SK-N-SH treated with all-trans-retinoic acid at 6 μM for 48 hours (cell line): ENCODE data around the gene IGFL3.

ENCODE experiments used
- ATAC-seq: fragments of 200-7000 bp; cut with Tn5 transposase; 3 replicates; pipeline ENCODE4 v1.9.1; 2020; ENCODE audit warnings: mild to moderate bottlenecking, moderate library complexity
- ARNTL ChIP-seq: fragments of 450-650 bp; formaldehyde crosslinking; IDR thresholded peaks from 2 replicates; pipeline ENCODE4 v1.5.0; 2020; ENCODE audit warnings: low read depth, mild to moderate bottlenecking, moderate library complexity, borderline replicate concordance
- BACH2 ChIP-seq: fragments of 250-450 bp; sonication (Bioruptor Pico); IDR thresholded peaks from 2 replicates; pipeline ENCODE4 v1.9.0; 2021; ENCODE audit warnings: mild to moderate bottlenecking, borderline replicate concordance
- CSDC2 ChIP-seq: fragments of 250-450 bp; sonication (Bioruptor Pico); IDR thresholded peaks from 2 replicates; pipeline ENCODE4 v1.5.0; 2020; ENCODE audit warnings: mild to moderate bottlenecking, moderate library complexity
- ESRRG ChIP-seq: fragments of 250-450 bp; sonication (Bioruptor Pico); IDR thresholded peaks from 2 replicates; pipeline ENCODE4 v1.6.1; 2021; ENCODE audit warnings: mild to moderate bottlenecking
- GLIS3 ChIP-seq: fragments of 250-450 bp; sonication (Bioruptor Pico); IDR thresholded peaks from 2 replicates; pipeline ENCODE4 v1.5.0; 2020; ENCODE audit warnings: mild to moderate bottlenecking, moderate library complexity
- ISL1 ChIP-seq: fragments of 250-450 bp; sonication (Bioruptor Pico); IDR thresholded peaks from 2 replicates; pipeline ENCODE4 v2.1.2; 2022; ENCODE audit warnings: mild to moderate bottlenecking, moderate library complexity
- OSR1 ChIP-seq: fragments of 250-450 bp; sonication (Bioruptor Pico); IDR thresholded peaks from 2 replicates; pipeline ENCODE4 v1.8.0; 2022; ENCODE audit warnings: moderate library complexity, mild to moderate bottlenecking, inconsistent platforms
- PPARA ChIP-seq: fragments of 250-450 bp; sonication (Bioruptor Pico); IDR thresholded peaks from 2 replicates; pipeline ENCODE4 v1.5.0; 2020; ENCODE audit warnings: mild to moderate bottlenecking, borderline replicate concordance
- RARB ChIP-seq: fragments of 250-450 bp; sonication (Bioruptor Pico); IDR thresholded peaks from 2 replicates; pipeline ENCODE4 v1.8.0; 2021; ENCODE audit warnings: mild to moderate bottlenecking, moderate library complexity
- SNAI2 ChIP-seq: fragments of 250-450 bp; sonication (Bioruptor Pico); IDR thresholded peaks from 2 replicates; pipeline ENCODE4 v1.5.0; 2020; ENCODE audit warnings: mild to moderate bottlenecking, moderate library complexity
- TCF4 ChIP-seq: fragments of 250-450 bp; sonication (Bioruptor Pico); IDR thresholded peaks from 2 replicates; pipeline ENCODE4 v1.8.0; 2021; ENCODE audit warnings: mild to moderate bottlenecking, moderate library complexity, borderline replicate concordance
- TOX ChIP-seq: fragments of 250-450 bp; sonication (Bioruptor Pico); IDR thresholded peaks from 2 replicates; pipeline ENCODE4 v1.8.0; 2021; ENCODE audit warnings: mild to moderate bottlenecking, moderate library complexity, borderline replicate concordance
- ZC3H10 ChIP-seq: fragments of 250-450 bp; sonication (Bioruptor Pico); IDR thresholded peaks from 2 replicates; pipeline ENCODE4 v1.5.1; 2021; ENCODE audit warnings: mild to moderate bottlenecking, moderate library complexity
- ZFP3 ChIP-seq: fragments of 250-450 bp; sonication (Bioruptor Pico); IDR thresholded peaks from 2 replicates; pipeline ENCODE4 v1.5.0; 2020; ENCODE audit warnings: mild to moderate bottlenecking, moderate library complexity
- ZFP30 ChIP-seq: fragments of 450-650 bp; formaldehyde crosslinking; IDR thresholded peaks from 2 replicates; pipeline ENCODE4 v1.5.0; 2022; ENCODE audit warnings: mild to moderate bottlenecking, moderate library complexity
- ZNF565 ChIP-seq: fragments of 450-650 bp; formaldehyde crosslinking; conservative IDR thresholded peaks from 2 replicates; pipeline ENCODE4 v1.5.0; 2020; ENCODE audit warnings: low read depth, mild to moderate bottlenecking, moderate library complexity
- ZNF70 ChIP-seq: fragments of 450-650 bp; formaldehyde crosslinking; IDR thresholded peaks from 2 replicates; pipeline ENCODE4 v1.5.0; 2020; ENCODE audit warnings: mild to moderate bottlenecking, moderate library complexity
- ZNF8 ChIP-seq: fragments of 450-650 bp; formaldehyde crosslinking; IDR thresholded peaks from 2 replicates; pipeline ENCODE4 v1.5.0; 2020; ENCODE audit warnings: mild to moderate bottlenecking, moderate library complexity
- TF ChIP-seq, protein P1 (sequence below): fragments of 250-450 bp; sonication (Bioruptor Pico); IDR thresholded peaks from 2 replicates; pipeline ENCODE4 v1.8.0; 2020; ENCODE audit warnings: mild to moderate bottlenecking, moderate library complexity, borderline replicate concordance
- TF ChIP-seq, protein P2 (sequence below): fragments of 250-450 bp; sonication (Bioruptor Pico); IDR thresholded peaks from 2 replicates; pipeline ENCODE4 v1.8.0; 2021; ENCODE audit warnings: low read depth, mild to moderate bottlenecking, moderate library complexity, borderline replicate concordance
- TF ChIP-seq, protein P3 (sequence below): fragments of 250-450 bp; sonication (Bioruptor Pico); IDR thresholded peaks from 2 replicates; pipeline ENCODE4 v1.5.1; 2020; ENCODE audit warnings: low read depth, mild to moderate bottlenecking, moderate library complexity
- TF ChIP-seq, protein P4 (sequence below): fragments of 250-450 bp; sonication (Bioruptor Pico); IDR thresholded peaks from 2 replicates; pipeline ENCODE4 v1.5.1; 2021; ENCODE audit warnings: mild to moderate bottlenecking, moderate library complexity
- TF ChIP-seq, protein P5 (sequence below): fragments of 250-450 bp; sonication (Bioruptor Pico); IDR thresholded peaks from 2 replicates; pipeline ENCODE4 v1.5.0; 2020; ENCODE audit warnings: mild to moderate bottlenecking, moderate library complexity

Gene IGFL3

DNA sequence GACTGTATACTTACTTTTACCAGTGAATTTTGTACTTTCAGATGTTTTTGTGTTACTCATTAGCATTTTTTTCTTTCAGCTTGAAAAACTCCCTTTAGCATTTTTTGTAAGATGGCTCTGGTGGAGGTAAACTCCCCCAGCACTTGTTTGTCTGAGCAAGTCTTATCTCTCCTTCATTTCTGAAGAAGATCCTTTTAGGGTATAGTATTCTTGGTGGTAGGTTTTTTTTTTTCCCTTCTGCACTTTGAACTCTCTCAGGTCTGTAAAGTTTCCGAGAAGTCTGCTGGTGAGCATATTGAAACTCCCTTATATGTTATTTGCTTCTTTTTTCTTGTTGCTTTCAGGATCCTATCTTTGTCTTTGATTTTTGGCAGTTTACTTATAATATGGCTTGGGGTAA is 35.1 kb downstream of the IGFL3 start:
- ATAC-seq, result no peak
- TF ChIP-seq, protein P1, sequence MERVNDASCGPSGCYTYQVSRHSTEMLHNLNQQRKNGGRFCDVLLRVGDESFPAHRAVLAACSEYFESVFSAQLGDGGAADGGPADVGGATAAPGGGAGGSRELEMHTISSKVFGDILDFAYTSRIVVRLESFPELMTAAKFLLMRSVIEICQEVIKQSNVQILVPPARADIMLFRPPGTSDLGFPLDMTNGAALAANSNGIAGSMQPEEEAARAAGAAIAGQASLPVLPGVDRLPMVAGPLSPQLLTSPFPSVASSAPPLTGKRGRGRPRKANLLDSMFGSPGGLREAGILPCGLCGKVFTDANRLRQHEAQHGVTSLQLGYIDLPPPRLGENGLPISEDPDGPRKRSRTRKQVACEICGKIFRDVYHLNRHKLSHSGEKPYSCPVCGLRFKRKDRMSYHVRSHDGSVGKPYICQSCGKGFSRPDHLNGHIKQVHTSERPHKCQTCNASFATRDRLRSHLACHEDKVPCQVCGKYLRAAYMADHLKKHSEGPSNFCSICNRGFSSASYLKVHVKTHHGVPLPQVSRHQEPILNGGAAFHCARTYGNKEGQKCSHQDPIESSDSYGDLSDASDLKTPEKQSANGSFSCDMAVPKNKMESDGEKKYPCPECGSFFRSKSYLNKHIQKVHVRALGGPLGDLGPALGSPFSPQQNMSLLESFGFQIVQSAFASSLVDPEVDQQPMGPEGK (CRISPR knock-in tag), result no peak
- TF ChIP-seq, protein P2, sequence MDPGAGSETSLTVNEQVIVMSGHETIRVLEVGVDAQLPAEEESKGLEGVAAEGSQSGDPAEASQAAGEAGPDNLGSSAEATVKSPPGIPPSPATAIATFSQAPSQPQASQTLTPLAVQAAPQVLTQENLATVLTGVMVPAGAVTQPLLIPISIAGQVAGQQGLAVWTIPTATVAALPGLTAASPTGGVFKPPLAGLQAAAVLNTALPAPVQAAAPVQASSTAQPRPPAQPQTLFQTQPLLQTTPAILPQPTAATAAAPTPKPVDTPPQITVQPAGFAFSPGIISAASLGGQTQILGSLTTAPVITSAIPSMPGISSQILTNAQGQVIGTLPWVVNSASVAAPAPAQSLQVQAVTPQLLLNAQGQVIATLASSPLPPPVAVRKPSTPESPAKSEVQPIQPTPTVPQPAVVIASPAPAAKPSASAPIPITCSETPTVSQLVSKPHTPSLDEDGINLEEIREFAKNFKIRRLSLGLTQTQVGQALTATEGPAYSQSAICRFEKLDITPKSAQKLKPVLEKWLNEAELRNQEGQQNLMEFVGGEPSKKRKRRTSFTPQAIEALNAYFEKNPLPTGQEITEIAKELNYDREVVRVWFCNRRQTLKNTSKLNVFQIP (CRISPR knock-in tag), result no peak
- TF ChIP-seq, protein P3, sequence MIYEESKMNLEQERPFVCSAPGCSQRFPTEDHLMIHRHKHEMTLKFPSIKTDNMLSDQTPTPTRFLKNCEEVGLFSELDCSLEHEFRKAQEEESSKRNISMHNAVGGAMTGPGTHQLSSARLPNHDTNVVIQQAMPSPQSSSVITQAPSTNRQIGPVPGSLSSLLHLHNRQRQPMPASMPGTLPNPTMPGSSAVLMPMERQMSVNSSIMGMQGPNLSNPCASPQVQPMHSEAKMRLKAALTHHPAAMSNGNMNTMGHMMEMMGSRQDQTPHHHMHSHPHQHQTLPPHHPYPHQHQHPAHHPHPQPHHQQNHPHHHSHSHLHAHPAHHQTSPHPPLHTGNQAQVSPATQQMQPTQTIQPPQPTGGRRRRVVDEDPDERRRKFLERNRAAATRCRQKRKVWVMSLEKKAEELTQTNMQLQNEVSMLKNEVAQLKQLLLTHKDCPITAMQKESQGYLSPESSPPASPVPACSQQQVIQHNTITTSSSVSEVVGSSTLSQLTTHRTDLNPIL (CRISPR knock-in tag), result no peak
- no peak for TF ChIP-seq ZNF565 (CRISPR knock-in tag)
- no peak for TF ChIP-seq ZFP30 (CRISPR knock-in tag)
- TF ChIP-seq ZFP3, result no peak
- no peak for TF ChIP-seq ZC3H10 (CRISPR knock-in tag)
- no peak for TF ChIP-seq TCF4
- no peak for TF ChIP-seq ARNTL (CRISPR knock-in tag)
- TF ChIP-seq, protein P4, sequence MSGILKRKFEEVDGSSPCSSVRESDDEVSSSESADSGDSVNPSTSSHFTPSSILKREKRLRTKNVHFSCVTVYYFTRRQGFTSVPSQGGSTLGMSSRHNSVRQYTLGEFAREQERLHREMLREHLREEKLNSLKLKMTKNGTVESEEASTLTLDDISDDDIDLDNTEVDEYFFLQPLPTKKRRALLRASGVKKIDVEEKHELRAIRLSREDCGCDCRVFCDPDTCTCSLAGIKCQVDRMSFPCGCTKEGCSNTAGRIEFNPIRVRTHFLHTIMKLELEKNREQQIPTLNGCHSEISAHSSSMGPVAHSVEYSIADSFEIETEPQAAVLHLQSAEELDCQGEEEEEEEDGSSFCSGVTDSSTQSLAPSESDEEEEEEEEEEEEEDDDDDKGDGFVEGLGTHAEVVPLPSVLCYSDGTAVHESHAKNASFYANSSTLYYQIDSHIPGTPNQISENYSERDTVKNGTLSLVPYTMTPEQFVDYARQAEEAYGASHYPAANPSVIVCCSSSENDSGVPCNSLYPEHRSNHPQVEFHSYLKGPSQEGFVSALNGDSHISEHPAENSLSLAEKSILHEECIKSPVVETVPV (CRISPR knock-in tag), result no peak
- TF ChIP-seq, protein P5, sequence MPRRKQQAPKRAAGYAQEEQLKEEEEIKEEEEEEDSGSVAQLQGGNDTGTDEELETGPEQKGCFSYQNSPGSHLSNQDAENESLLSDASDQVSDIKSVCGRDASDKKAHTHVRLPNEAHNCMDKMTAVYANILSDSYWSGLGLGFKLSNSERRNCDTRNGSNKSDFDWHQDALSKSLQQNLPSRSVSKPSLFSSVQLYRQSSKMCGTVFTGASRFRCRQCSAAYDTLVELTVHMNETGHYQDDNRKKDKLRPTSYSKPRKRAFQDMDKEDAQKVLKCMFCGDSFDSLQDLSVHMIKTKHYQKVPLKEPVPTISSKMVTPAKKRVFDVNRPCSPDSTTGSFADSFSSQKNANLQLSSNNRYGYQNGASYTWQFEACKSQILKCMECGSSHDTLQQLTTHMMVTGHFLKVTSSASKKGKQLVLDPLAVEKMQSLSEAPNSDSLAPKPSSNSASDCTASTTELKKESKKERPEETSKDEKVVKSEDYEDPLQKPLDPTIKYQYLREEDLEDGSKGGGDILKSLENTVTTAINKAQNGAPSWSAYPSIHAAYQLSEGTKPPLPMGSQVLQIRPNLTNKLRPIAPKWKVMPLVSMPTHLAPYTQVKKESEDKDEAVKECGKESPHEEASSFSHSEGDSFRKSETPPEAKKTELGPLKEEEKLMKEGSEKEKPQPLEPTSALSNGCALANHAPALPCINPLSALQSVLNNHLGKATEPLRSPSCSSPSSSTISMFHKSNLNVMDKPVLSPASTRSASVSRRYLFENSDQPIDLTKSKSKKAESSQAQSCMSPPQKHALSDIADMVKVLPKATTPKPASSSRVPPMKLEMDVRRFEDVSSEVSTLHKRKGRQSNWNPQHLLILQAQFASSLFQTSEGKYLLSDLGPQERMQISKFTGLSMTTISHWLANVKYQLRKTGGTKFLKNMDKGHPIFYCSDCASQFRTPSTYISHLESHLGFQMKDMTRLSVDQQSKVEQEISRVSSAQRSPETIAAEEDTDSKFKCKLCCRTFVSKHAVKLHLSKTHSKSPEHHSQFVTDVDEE, result no peak
- no peak for TF ChIP-seq PPARA (CRISPR knock-in tag)
- no peak for TF ChIP-seq OSR1 (CRISPR knock-in tag)
- no peak for TF ChIP-seq CSDC2
- TF ChIP-seq ISL1 (CRISPR knock-in tag), result no peak
- TF ChIP-seq GLIS3, result no peak
- no peak for TF ChIP-seq ESRRG
- TF ChIP-seq TOX (CRISPR knock-in tag), result no peak
- TF ChIP-seq RARB (CRISPR knock-in tag), result no peak

DNA sequence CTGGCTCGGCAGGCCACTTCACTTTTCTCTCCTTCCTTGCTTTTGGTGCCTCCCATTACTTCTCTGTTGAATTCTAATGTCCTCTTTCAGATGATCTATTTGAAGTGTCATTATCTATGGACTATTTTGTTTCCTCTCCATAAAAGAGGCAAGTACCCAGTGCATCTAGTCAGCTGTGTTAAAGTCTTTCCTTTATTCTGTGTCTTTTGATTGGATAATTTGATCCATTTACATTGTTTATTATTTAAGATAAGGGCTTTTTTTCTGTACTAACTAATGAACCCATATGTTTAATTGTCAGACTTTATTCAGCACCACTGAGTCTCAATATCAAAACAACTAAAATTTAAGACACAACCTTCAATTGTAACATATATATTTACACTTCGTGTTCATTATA is 36.4 kb downstream of the IGFL3 start:
- ATAC-seq, result no peak
- TF ChIP-seq ZC3H10 (CRISPR knock-in tag) (no peak), ZNF70 (CRISPR knock-in tag) (no peak), OSR1 (CRISPR knock-in tag) (no peak), CSDC2 (no peak), TCF4 (no peak), ISL1 (CRISPR knock-in tag) (no peak), SNAI2 (CRISPR knock-in tag) (no peak), ZFP30 (CRISPR knock-in tag) (no peak), ZNF8 (CRISPR knock-in tag) (no peak), PPARA (CRISPR knock-in tag) (no peak), BACH2 (no peak), ARNTL (CRISPR knock-in tag) (no peak)
- TF ChIP-seq, protein P5, result no peak
- TF ChIP-seq, protein P3 (CRISPR knock-in tag), result no peak
- TF ChIP-seq, protein P4 (CRISPR knock-in tag), result no peak
- TF ChIP-seq, protein P2 (CRISPR knock-in tag), result no peak
